OCI-LY1 (cell line): ENCODE measurements around the gene ACAP3.

ENCODE experiments used
- CTCF ChIP-seq: fragments of 200-600 bp; sonication (generic), shearing (Covaris generic); IDR thresholded peaks from 2 replicates; pipeline ENCODE4 v1.5.1; 2017; ENCODE audit warnings: mild to moderate bottlenecking, antibody characterized with exemption, low read length, moderate library complexity, mixed read lengths
- EZH2 ChIP-seq: fragments of 200-600 bp; sonication (generic), shearing (Covaris generic); IDR thresholded peaks from 2 replicates; pipeline ENCODE4 v1.8.0; 2017; ENCODE audit warnings: borderline replicate concordance, mixed run types, mild to moderate bottlenecking, antibody characterized with exemption, low read length, moderate library complexity, mixed read lengths

- TF ChIP-seq EZH2 (no peak), CTCF (no peak)
Measured at GRCh38 chr1:1327291-1327690, 19.6 kb upstream of the ACAP3 start.
